ENCODE results near the gene TIMM17A. TPM values are rescaled to one million over a fixed set of nuclear protein-coding genes. Genes with fewer than 3 reads are reported as not detected.
A peak's percentile ranks its signal among the peaks of the same experiment; 100 is the strongest.

TIMM17A gene
- 87.3 and 114 TPM in 2 replicates for total RNA-seq (2012; rRNA removed)
- 66.4 and 80.4 TPM in 2 replicates for polyA plus RNA-seq (2012; rRNA removed)
- polyA plus RNA-seq (2012; cell fraction: cytosol; rRNA removed), result 12.3 and 24.1 TPM in 2 replicates
- polyA plus RNA-seq (2012; cell fraction: nucleus; rRNA removed; ENCODE audit: low replicate concordance), result 11.6 and 52.0 TPM in 2 replicates
- percentile 95 among the genes with signal in this experiment for Bru-seq, nascent RNA
- percentile 89 among the genes with signal in this experiment for BruChase-seq, experiment 1, labeled RNA remaining after a 6-hour chase
- percentile 82 among the genes with signal in this experiment for BruChase-seq, experiment 2, labeled RNA remaining after a 2-hour chase
- long read RNA-seq, transcript TIMM17A-201 (6 exons, 1,659 nt), result major isoform, 56 of 73 reads
- long read RNA-seq, partial matches to known transcripts, result 8 of 73 reads
- long read RNA-seq, other reads (novel, unspliced or antisense), result 9 of 73 reads

GRCh38 chr1:201955009-201955728 is at the start of gene TIMM17A:
Gene TIMM17A, plus strand, starts transcription at chr1:201955503. Its CDS starts 24 bp downstream, at chr1:201955527.
- Histone ChIP-seq H3K23ac (ENCODE audit: low read depth, low read length) (peak within 1 kb of the TSS; percentile 96), H3K27ac (ENCODE audit: insufficient read depth, low read length) (peak within 1 kb of the TSS; percentile 93), H3K36me3 (ENCODE audit: control insufficient read depth, insufficient read depth, low read length) (peaks cover 11% of the 10 kb centered on the region; the same call in 1 of the 2 replicates), H3K18ac (ENCODE audit: low read depth, low read length) (peak within 1 kb of the TSS; percentile 39; the same call in 1 of the 2 replicates), H3K56ac (ENCODE audit: extremely low read depth, insufficient read depth, low read length) (peak within 1 kb of the TSS; percentile 86), H3K27me3 (ENCODE audit: control insufficient read depth, insufficient read depth, low read length) (no peaks in the 10 kb centered on the region), H3K9me3 (ENCODE audit: control insufficient read depth, insufficient read depth, low read length) (no peaks in the 10 kb centered on the region), H2BK15ac (ENCODE audit: low read depth, low read length) (peak within 1 kb of the TSS; percentile 85; the same call in 1 of the 3 replicates), H3K9me1 (ENCODE audit: insufficient read depth, low read length) (peaks cover 3% of the 10 kb centered on the region), H3K9ac (ENCODE audit: low read depth, low read length) (peak within 1 kb of the TSS; percentile 97), H4K20me1 (ENCODE audit: insufficient read depth, low read length) (no peaks in the 10 kb centered on the region), H3K14ac (replicated peaks; ENCODE audit: low read depth, low read length) (peak within 1 kb of the TSS; percentile 96), H3K4ac (ENCODE audit: low read depth, low read length) (peak within 1 kb of the TSS; percentile 94), H4K8ac (ENCODE audit: low read depth in 2 of 2, low read length in 2 of 2) (peak within 1 kb of the TSS; percentile 88 to 95), H3K4me3 (ENCODE audit: insufficient read depth, low read depth, low read length) (peak within 1 kb of the TSS; percentile 82), H2AK9ac (replicated peaks; ENCODE audit: low read depth, low read length, poor library complexity) (peak within 1 kb of the TSS; percentile 94), H2AFZ (replicated peaks; ENCODE audit: low read length, poor library complexity) (peak within 1 kb of the TSS; percentile 95), H2BK120ac (ENCODE audit: low read depth, low read length) (peak within 1 kb of the TSS; percentile 74), H2BK20ac (ENCODE audit: low read depth, low read length) (no peak within 1 kb of the TSS), H2AK5ac (ENCODE audit: low read depth, low read length) (peak within 1 kb of the TSS; percentile 96), H3K4me1 (ENCODE audit: control insufficient read depth, insufficient read depth, low read length) (peaks cover 2% of the 10 kb centered on the region; the same call in 1 of the 2 replicates), H2BK5ac (ENCODE audit: low read depth, low read length, poor library complexity, severe bottlenecking) (peak within 1 kb of the TSS; percentile 90), H4K5ac (ENCODE audit: low read depth, low read length) (peak within 1 kb of the TSS; percentile 80), H3K4me2 (ENCODE audit: low read depth, low read length) (peak within 1 kb of the TSS; percentile 86), H4K91ac (ENCODE audit: insufficient read depth, low read depth, low read length) (peak within 1 kb of the TSS; percentile 85), H3K79me1 (ENCODE audit: low read depth in 1 of 2, low read length in 2 of 2) (peaks cover 8 to 31% of the 10 kb centered on the region in 2 experiments)
- ChIA-PET POLR2A (ENCODE audit: unreplicated experiment) (interaction anchor here (0.6 to 0.7 kb wide), 2 partner anchors 19 to 59 kb away, joined by 4 read pairs; no protein-coding TSS in a partner anchor), CTCF (interaction anchor here (0.7 to 1.6 kb wide), 2 partner anchors 24 to 60 kb away, joined by 3 read pairs; no protein-coding TSS in a partner anchor)
- in situ Hi-C loops (cut with MboI; ENCODE audit: low sequenced_read_pairs), result loop anchor here (25.0 kb wide), 1 partner anchor 418 kb away; the partner anchor contains the start of gene NAV1
- intact Hi-C loops (cut with micrococcal nuclease), result loop anchor here (1.0 kb wide), 1 partner anchor 59 kb away; no protein-coding TSS in a partner anchor
- dilution Hi-C loops (cut with HindIII; ENCODE audit: low sequenced_read_pairs, unreplicated experiment), result no loop called here
- no TSS peak for BruUV-seq (replicated peaks)
- DNase-seq (peak; percentile 98), ATAC-seq (ENCODE audit: low read depth) (peak; percentile 100)
- 1% methylated on average over 24 of the region's 43 CpGs; no CpG with 5 or more reads in 1 of the 2 experiments for WGBS, 2 experiments (ENCODE audit: extremely low coverage in 2 of 2, insufficient read length in 1 of 2)
- TF ChIP-seq POLR2A (IDR thresholded peaks at IDR 0.05; ENCODE audit: low read depth, low read length), result peak; percentile 97
- peak; percentile 2; the same call in 1 of the 2 replicates for TF ChIP-seq FOS (IDR thresholded peaks at IDR 0.05; ENCODE audit: low read depth, low read length)
- no peak for TF ChIP-seq RCOR1 (IDR thresholded peaks at IDR 0.05; ENCODE audit: insufficient replicate concordance, low read length)
- no peak for TF ChIP-seq BHLHE40 (IDR thresholded peaks at IDR 0.05; ENCODE audit: low read depth, low read length)
- no peak for TF ChIP-seq ELK1 (IDR thresholded peaks at IDR 0.05; ENCODE audit: borderline replicate concordance, low read depth, low read length)
- TF ChIP-seq NFE2L2 (IDR thresholded peaks at IDR 0.05; ENCODE audit: low read depth, low read length), result no peak
- no peak for TF ChIP-seq MAFK (IDR thresholded peaks at IDR 0.05; ENCODE audit: low read depth, low read length)
- TF ChIP-seq USF2 (IDR thresholded peaks at IDR 0.05; ENCODE audit: low read depth, low read length), result no peak
- TF ChIP-seq SMC3 (IDR thresholded peaks at IDR 0.05; ENCODE audit: low read depth, low read length), result no peak; the same call in 1 of the 2 replicates
- peak; percentile 87 for TF ChIP-seq MAZ (IDR thresholded peaks at IDR 0.05; ENCODE audit: borderline replicate concordance, low read depth, low read length)
- TF ChIP-seq RAD21 (IDR thresholded peaks at IDR 0.05; ENCODE audit: low read length), result no peak; the same call in 1 of the 2 replicates
- TF ChIP-seq CHD1 (IDR thresholded peaks at IDR 0.05; ENCODE audit: low read depth, low read length), result 0 out of 2 replicates have a peak, but pooled peaks have one; percentile 60

All from IMR-90 (cell line).